GM21619 (cell line): ENCODE data around the gene CAMTA1.

Source experiments
- ATAC-seq: cut with Tn5 transposase; IDR thresholded peaks from one replicate; pipeline ENCODE4 v1.9.1; 2021; ENCODE audit not compliant: unreplicated experiment

Gene CAMTA1

DNA sequence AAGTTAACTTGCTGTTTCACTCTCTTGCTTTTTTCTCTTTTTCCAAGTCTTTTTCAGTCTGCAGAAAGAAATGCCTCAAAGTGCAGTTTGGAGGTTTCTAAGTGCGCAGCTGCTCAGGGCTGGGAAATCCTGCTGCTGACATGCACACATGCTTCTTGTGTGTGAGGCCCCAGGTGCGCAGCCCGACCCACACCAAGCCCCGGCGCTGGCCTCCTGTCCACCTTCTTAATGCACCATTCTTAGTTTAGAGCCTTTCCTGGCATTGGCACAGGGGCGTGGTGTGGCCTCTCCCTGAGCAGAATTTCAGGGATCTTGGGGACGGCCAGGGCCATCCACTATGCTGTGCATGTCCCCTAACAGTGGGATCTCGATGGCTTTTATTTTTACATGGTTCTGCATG is 315.2 kb downstream of the CAMTA1 start:
- ATAC-seq: no peak

DNA sequence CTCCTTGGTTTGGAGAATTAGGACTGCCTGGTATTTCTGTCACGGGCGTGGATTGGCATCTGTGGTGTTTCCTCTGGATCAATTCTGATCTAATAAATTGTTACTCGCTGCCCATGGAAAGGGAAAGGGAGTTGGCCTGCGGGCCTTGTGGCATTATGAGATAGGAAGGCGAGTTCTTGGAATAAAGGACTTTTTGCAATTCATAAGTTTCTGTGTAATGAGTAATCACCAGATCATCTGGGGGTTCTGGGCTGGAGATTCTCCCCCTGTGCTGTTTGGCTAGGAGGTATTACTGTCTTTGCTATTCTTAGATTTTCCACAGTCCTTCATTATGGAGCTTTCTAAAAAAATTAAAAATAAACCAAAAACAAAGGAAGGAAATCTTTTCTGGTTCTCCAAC is 315.9 kb downstream of the CAMTA1 start:
- ATAC-seq: no peak

DNA sequence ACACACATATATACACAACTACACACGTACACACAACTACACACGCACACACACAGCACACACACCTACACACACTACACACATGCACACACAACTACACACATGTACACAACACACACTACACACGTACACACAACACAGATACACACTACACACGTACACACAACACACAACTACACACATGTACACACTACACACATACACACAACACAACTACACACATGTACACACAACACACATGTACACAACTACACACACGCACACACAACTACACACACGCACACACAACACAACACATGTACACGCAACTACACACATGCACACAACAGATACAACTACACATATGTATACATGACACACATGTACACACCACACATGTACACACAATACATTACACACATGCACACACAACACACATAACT is 318.1 kb downstream of the CAMTA1 start:
- ATAC-seq: no peak

DNA sequence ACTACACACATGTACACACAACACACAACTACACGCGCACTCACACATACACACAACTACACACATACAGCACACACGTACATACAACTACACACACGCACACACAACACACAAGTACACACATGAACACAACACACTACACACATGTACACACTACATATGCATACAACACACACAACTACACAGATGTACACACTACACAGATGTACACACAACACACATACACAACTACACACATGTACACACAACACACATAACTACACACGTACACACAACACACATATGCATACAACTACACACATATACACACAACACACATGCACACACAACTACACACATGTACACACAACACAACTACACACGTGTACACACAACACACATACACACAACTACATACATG is 318.6 kb downstream of the CAMTA1 start:
- ATAC-seq: no peak

DNA sequence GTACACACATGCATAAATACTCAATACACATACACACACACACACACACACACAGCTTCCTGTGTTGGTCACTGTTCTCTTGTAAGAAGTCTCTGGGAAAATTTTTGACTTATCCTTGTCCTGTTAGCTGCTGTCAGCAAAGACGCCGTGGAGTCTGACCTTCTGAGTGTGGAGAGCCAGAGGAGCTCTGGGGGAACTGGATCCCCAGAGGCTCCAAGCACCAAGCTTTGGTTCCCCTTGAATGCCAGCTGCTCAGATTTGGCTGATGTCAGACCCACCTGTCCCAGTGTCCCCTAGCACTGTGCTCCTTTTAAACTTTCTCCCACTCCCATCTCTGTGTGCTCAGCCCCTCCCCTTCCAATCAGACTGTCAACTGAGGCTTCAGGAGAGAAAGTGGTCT is 319.1 kb downstream of the CAMTA1 start:
- no peak for ATAC-seq

DNA sequence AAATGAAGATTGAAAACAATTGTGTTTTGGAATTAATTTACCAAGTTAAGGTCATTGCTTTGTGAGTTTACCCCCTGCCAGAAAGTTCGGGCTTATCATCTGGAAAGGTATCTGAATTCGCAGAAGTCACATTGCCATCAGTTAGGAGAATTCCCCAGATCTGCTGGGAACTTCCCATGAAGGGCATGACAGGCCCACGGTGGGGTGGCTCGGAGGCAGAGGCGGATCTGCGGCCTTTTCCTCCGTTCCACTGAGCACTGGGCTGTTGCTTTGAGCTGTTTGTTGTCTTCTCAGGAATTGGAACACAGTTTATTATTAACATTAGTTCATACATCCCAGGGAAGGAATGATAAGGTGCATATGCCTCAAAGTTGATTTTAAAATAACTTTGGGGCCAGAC is 320.0 kb downstream of the CAMTA1 start:
- ATAC-seq: no peak

DNA sequence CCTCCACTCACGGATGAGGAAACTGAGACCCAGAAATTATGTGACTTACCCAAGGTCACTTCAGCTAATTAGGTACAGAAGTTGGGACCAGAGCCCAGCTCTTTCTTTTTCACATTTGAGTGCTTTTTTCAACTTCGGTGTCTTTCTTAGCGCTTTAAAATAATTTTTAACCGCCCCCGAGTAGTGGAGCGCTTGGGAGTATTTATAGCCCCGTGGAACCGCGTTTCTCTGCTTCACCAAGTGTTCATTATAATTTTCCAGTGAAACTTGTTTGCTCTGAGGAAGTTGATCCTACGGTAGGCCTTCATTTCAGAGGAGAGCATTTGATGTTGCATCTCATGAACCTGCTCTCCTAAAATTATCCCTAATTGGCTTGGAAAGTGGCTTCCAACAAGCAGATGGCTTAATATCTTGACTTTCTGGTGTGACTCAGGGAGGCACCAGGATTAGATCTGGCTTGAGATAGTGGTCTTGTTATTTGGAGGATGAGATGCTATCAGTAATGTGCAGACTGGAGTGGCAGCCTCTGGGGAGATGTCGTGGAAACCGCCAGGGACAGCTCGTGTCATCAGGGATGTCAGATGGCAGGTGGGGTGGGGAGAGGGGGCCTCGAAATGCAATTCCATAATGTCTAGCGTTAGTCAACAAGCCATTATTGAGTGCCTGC is 321.3 kb downstream of the CAMTA1 start:
- no peak for ATAC-seq

DNA sequence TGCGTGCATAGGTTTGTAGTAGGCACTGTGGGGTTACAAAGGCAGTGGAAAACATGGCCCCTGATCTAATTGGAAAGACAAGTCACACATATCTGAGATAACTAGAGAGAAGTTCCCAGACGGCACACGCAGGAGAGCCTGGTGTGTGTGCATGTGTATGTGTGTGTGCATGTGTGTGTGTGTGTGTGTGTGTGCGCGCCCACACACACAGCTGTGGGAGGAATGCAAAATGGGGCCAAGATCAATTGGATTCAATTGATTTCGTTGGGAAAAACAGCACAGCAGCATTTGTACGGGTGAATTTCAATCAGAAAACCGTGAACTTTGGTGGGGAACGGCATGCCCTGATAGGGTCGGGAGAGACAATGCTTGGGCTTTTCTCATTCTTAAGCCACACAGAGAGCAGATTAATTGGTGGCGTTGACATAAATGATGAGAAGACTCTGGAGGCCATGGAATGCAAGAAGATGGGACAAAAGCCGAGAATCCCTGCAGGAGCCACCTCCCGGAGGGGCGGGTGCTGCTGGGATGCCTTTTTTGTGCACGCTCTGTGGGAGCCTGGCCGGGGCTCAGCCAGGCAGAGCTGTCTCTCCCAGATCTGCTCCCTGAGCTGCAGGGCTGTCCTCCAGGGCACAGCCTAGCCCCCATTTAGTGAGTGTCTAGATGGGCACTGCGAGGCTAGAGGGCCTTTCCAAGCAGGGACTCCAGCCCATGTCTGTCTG is 322.0 kb downstream of the CAMTA1 start:
- ATAC-seq: no peak

DNA sequence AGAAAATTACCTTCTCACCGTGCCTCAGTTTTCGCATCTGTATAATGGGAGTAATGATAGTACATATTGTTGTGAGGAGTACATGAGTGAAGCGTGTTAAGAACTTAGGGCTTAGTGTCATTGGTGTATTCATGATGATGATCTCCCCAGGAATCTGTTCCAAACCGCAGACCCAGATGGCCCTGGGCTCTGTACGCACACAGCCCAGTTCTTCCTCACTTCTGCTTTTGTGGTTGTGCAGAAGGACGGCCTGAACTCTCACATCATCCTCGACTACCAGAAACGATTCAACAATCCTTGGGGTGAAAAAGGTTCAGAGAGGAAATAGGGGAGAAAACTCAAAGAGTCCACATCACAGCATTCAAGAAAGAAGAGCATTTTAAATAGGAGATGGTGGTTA is 323.0 kb downstream of the CAMTA1 start:
- no peak for ATAC-seq

DNA sequence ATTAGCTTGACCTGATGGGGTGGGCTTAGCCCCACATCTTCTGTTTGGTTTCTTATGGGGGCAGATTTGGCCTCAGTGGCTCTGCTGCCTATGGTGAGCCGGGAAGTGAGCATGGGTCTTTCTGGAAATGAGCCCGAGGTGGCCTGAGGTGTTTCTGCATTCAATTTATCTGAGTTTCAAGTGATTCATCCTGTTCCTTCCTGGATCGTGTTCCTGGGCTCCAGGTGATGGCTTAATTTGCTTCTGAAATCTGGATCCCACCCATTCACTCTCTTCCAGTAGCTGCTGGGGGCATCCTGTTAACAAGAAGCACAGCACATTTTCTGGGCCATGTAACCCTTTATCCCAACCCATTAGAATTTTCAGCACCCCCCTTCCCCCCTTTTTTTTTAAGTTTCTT is 324.6 kb downstream of the CAMTA1 start:
- no peak for ATAC-seq

DNA sequence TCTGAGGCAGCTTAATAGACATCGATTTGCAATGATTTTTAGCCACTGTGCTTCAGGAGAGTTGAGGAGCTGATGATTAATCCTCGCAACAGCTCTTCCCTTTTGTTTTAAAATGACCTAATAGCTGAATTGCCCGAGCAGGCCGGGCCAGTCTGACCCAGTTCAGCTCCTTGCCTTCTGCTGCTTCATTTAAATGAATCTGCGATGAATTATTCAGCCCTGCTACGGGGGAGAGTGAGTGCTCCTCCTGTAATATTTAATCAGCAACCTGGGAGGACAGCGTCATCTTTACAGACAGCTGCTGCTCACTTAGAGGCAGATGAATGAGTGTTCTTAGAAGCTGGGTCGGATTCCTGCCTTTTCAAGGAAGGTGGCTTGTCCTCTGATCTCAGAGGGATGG is 325.1 kb downstream of the CAMTA1 start:
- ATAC-seq: no peak

DNA sequence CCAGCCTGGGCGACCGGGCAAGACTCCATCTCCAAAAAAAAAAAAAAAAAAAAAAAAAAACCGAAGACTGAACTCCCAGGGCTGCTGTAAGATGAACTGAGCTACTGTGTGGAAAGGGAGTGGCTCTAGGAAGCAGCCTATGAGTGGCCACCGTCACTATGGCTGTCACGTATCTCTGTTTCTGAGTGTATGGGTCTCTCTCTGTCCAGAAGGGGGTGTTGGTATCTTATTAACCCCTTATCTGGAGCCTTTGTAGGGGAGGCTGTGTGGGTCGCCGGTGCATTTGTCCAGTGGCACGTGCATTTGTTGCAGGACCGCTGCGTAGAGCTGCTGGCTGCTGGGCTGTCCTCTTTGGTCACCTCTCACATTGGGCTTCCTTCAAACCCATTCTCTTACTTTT is 326.6 kb downstream of the CAMTA1 start:
- ATAC-seq: no peak

DNA sequence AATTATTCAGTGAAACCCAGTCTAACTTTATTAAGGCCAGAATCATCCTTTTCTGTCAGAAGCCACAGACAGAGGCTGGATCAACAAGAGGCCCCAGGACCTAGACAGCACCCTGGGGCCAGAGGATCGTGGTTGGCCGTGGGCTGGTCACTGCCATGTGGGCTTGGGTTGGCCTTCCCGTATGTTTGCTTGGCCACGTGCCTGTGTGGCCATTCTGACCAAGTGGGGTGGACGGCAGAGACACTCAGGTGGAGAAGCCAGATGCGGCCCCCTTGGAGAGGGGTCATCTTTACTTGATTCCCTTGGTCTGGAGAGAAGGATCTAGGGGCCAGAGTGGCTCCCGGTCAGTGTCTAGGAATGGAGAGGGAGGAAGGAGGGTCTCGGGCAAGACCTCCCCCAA is 327.9 kb downstream of the CAMTA1 start:
- no peak for ATAC-seq

DNA sequence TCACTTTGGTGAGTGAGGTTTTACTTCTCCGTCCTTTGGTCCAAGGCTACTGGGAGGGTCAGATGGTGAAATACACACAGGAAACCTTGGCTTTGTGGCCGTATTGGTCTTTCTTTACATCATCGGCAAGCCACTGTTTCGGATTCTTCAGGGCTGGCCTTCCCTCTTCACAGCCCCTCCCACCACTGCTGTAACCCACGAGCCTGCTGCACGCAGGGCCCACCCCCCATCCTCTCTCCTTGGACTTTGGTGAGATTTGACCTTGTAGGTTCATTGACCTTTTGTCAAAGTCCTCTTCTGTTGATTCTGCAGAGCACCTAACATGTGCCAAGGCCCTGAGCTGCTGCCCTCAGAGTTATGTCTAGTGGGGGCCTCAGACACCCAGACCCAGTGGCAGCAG is 328.6 kb downstream of the CAMTA1 start:
- no peak for ATAC-seq

DNA sequence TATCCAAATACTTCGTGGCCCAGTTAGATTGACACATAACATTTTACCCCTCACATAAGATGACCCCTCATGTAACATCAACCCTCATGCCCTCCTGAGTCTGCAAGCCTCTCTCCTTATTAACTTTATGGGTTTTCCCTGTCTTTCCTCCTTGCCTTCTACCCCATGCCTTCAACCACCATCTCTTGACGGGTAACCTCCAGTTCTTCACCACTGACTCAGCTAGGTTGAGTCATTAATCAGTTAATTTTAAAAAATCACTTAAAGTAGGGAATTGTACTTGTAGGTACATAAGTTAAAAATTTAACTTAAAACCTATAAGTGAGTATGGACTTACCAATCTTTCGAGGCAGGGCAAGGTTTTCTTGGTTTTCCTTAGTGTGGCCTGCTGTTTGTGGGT is 330.7 kb downstream of the CAMTA1 start:
- no peak for ATAC-seq

DNA sequence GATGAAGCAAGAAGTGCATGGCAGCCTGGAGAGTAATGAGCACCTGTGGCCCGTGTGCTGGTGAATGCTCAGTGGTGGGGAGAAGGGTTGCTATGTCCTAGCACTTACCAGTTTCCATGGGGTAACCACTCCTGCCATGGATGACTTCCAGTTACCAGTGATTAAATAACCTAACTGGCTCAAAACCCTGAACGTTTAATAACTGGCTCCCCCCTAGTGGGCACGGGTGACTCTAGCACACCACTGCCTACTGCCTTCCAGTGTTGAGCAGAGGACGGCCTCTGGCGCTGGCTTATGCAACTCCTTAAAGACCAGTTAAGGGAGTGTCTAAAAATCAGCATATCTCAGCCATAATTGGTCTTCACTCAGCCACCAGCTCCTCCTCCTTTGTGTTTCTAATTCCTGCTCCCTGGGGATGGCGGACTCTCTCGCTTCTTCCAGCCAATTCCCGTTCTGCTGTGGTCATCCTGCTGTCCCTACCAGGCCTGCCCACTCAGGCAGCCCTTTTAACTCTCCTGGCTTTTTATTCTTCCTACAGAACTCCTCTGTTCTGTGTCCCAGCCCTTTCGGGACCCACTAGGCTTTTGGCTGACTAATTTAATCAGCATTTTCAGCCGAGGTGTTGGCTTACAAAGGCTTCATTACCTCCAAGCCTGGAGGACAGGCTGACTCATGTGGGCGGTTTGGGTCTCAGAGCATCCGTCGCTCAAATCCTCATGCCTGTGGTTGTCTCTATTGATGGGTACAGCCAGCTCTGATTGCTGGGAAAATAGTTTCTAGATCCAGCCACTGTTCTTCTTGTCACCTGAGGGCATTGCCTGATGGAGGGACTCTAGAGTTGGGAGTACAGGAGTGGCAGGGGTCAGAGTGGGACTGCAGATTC is 332.4 kb downstream of the CAMTA1 start:
- no peak for ATAC-seq

DNA sequence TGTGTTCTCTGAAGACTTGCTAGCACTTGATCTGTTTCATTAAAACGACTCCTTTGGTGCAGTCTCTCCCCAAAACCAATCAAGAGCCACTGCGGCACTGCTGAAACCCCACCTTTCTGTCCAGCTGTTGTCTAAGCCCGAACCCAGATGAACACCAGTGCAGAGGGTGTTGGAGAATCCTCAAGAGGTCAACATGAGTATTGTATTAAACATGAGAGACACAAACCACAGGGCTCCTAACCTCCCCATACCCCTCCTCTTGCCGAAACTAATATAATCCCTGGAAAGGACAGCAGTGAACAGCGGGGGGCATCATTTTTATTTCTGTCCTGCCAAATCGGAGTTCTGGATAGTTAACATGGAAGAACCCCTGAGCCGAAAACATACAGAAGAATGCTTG is 333.9 kb downstream of the CAMTA1 start:
- ATAC-seq: no peak

DNA sequence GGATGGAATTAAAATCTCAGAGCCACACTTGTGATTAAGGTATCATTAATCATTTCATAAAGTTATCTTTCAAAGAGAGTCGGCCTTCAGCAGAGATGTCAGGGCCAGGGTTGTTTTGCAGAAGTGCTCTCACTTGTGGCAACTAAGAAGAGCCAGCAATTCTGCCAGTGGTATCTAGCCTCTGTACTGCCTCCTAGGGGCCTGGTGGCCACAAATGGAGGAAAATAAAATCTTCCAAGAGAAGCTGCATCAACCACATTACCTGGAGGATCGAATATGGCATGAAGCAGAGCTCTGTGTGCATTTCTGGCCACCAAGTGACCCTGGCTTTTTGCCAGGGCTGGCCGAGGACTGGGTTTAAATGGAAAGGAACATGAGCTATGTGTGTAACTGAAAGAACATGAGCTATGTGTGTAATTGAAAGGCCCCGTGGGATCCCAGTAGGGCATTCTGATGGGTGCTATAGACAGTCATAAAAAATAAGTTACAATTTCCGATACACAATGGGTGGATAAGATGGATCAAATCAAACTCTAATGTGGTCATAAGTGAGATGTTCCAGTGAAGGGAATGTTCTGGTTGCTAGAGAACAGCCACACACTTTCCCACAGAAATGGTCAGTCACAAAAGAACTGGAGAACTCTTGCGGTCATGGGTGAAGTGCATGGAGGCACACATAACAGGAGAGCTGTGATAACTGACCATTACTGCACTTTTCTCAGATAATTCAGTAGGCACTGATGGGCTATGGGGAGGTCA is 335.8 kb downstream of the CAMTA1 start:
- no peak for ATAC-seq

DNA sequence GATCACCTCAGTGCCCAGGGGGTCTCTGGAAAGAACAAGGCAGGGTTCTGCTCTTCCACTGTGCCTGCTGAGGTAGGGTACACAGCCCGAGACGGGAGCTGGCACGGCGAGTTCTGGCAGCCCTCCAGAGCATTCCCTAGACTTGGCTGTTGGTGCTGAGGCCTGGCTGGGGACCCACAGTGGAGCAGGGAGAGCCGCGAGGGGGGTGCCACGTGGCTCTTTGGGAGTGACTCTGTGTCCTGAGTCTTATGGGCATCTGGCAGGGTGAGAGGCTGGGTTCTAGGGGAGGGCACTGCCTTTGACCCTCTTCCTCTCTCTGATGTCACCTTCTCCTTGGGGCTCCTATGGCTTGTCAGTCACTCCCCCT is 336.4 kb downstream of the CAMTA1 start:
- ATAC-seq: no peak

DNA sequence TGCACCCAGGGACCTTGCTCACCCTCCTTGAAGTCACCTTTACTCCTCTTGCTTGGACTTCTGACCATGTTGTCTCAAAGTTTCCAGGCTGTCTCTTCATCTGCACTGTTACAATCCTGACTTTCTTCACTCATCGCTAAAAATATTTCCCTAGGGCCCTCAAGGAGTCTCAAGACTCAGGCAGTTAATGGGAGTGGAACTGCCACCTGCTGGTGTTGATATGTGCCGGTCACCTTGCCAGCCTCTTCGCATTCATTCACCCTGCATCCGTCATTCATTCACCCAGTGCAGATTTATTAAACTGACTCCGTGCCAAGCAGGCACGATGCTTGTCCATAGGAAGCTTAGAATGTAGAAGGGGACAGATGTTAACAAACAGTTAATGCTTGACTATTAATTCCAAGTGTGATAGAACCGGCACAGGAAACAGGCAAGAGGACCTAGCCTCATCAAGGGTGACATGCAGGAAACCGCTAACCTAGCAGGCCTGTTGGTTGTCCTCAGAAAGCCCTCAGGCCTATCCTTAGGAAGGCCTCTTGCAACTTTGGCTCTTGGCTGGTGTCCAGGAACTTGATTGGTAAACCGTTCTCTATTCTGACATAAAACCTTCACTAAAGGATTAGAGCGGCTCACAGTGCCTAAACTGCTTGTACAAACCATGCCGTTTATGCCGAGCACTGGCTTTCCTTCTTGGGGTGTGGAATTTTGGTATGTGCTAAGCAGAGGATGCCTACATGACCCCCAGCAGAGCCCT is 342.2 kb downstream of the CAMTA1 start:
- ATAC-seq: no peak

DNA sequence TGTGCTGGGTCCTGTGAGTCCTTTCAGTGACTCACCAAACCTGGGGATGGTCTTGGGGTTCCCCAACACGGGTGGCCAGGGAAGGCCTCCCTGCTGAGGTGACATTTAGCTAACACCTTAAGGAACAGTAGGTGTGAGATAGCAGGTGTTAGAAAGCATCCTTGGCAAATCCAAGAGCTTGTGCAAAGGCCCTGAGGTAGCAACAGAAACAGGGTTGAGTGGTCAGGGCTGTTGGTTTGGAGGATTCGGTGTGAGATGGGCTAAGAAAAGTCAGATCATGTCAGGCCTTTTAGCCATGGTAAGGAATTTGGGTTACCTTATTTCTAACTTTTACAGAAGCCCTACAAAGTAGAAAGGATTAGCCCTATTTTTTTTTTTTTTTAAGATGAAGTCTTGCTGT is 343.0 kb downstream of the CAMTA1 start:
- ATAC-seq: no peak
